ENCODE data around the gene USE1. TPM values are rescaled to one million over a fixed set of nuclear protein-coding genes. Genes with fewer than 3 reads are reported as not detected.
"Not testable (repeated sequence)": the region's sequence is repeated elsewhere in the genome, so short reads cannot be mapped to it uniquely, and the experiment has no call there.

The USE1 gene, protein sequence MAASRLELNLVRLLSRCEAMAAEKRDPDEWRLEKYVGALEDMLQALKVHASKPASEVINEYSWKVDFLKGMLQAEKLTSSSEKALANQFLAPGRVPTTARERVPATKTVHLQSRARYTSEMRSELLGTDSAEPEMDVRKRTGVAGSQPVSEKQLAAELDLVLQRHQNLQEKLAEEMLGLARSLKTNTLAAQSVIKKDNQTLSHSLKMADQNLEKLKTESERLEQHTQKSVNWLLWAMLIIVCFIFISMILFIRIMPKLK
- 10 to 100 TPM; 41.1 to 61.7 (median 45.7) TPM for polyA plus RNA-seq

DNA sequence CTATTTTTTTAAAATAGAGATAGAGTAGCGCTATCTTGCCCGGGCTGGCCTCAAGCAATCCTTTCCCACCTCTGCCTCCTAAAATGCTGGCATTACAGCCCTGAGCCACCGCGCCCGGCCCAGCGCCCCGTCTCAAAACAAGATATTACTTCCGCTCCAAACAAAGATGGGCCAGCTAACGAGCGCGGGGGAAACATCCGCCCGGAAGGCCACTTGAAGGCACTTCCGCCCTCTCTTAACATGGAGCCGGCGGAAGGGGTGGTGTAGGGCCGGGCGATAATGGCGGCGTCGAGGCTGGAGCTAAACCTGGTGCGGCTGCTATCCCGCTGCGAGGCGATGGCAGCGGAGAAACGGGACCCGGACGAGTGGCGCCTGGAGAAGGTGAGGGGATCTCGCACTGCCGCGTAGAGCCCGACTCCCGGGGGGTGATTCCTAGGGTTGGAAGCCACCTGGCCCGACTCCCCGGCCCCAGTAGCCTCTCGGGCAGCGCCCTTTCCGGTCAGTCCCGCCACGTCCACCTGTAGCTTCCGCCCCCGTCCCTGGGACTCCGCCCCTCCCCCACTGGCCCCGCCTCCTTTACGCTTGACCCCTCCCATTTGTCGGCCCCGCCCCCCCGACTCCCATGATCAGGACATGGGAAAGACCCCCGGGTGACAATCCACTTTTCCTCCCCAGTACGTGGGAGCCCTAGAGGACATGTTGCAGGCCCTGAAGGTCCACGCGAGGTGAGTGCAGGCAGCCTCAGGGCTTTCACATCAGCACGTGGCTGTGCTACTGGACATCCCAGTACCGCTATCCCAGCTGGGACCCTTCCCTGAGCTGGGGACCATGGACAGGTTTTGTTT, at the start of gene USE1:
Gene USE1 (plus strand): TSS at position 231 of the 845 bp plus-strand sequence. CDS start 49 bp downstream, at position 280.
- WGBS, 3 donors = 3 to 4% (median 3%) methylated on average over 50 to 56 of the region's 56 CpGs
- peak within 1 kb of the TSS; percentile 28 for H3K27ac ChIP-seq (ENCODE audit: low read depth, low read length)

DNA sequence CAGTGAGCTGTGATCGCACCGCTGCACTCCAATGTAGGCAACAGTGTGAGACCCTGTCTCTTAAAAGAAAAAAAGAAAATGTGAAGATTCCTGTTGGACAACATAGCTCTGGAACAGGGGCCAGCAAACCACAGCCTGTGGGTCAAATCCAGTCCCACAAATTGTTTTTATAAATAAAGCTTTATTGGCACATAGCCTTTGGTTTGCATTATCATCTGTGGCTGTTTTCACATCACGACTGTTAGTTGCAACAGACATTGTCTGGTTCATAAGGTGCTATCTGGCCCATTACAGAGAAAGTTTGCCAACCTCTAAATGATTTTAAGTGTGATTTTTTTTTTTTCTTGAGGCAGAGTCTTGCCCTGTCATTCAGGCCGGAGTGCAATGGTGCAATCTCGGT, 49.4 kb upstream of the USE1 start:
- 89 to 96% (median 92%) methylated on average over 5 of the region's 5 CpGs for WGBS, 3 donors
- H3K27ac ChIP-seq (ENCODE audit: low read depth, low read length) = no peak overlapping the region

DNA sequence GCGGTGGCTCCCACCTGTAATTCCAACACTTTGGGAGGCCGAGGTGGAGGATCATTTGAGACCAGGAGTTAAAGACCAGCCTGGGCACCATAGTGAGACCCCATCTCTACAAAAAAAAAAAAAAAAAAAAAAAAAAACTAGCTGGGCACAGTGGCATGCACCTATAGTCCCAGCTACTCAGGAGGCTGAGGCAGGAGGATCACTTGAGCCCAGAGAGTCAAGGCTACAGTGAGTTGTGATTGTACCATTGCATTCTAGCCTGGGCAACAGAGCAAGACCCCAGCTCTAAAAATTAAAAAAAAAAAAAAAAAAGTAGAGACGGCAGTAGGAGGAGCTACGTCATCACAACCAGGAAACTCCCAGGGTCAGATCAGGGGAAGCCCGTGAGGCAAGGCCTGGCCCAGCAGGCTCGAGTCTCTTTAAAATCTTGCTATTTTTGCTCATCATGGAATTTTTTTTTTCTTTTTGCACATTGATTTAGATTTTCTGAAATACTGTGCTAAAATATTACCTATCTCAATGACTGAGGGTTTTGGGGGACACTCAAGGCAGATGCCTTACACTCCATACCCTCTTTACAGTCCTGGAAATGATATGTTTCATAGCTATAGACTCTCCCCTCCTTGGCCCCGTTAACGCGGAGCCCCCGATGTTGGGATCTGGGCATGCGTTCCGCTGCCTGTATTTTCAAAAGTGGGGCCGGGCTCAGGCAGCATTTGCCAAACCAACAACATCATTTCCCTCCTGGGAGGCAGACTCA, 44.4 kb upstream of the USE1 start:
- H3K27ac ChIP-seq (ENCODE audit: low read depth, low read length) = no peak overlapping the region
- 82 to 89% (median 87%) methylated on average over 12 to 13 of the region's 13 CpGs for WGBS, 3 donors

DNA sequence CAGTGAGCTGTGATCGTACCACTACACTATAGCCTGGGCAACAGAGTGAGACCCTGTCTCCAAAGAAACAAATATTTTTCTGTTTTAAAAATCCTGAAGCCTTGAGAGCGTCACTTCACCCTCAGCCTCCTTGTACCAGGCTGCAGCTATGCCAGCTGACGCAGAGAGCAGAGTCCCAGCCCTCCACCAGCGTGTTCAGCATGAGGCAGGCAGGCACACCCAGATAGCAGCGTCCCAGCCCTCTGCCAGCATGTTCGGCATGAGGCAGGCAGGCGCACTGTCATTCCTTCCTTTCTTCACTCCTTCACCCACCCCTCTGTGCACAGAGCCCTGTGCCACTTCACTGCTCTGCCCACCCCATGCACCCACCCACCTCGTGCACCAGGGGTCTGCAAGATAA, 43.3 kb upstream of the USE1 start:
- 92 to 94% (median 92%) methylated on average over 8 of the region's 8 CpGs for WGBS, 3 donors

DNA sequence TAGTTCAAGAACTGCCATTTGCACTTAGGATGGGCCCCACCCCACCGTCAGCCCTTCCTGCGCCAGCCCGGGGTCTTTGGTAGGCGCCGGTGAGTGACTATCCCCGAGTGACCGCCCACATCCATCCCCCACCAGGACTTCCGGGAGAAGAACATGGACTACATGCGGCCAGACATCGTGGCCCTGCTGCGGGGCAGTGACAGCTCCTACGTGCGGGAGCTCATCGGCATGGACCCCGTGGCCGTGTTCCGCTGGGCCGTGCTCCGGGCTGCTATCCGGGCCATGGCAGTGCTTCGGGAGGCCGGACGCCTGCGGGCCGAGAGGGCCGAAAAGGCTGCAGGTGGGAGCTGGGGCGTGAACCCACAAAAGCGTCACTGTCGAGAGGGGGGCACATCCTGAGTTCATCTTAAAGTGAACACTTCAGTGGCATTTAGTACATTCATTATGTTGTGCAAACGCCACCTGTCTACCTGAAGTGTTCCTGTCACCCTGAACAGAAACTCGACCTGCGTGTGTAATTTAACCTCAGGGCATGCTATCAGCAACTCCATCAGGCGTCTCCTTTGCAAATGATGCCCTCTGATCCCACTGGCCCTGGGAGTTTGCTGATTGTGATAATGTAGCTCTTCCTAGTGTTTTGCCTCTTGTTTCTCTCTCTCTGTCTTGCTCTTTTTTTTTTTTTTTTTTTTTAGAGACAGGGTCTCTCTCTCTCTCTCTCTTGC, 42.4 kb upstream of the USE1 start:
- WGBS, 3 donors = 88 to 93% (median 91%) methylated on average over 31 to 33 of the region's 33 CpGs
- H3K27ac ChIP-seq (ENCODE audit: low read depth, low read length) = no peak overlapping the region

More for the DNA sequence above, 43.3 kb upstream of the USE1 start:
- H3K27ac ChIP-seq (ENCODE audit: low read depth, low read length) = no peak overlapping the region

DNA sequence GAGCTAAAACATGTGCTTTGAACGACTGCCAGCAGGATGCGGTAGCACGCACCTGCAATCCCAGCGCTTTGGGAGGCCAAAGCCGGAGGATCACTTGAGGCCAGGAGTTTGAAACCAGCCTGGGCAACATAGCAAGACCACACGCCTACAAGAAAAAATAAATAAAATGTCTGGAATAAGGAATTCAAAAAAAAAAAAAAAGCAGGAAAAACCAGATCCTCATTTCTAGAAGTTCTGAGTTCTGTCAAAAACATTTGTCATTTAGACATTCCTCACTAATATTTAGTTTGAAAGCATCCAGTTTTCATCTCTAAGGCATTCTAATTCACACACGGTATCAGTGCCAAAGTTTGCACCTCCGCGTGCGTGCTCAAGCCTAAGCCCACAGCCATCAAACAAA, 36.9 kb upstream of the USE1 start:
- 92 to 95% (median 94%) methylated on average over 10 of the region's 10 CpGs for WGBS, 3 donors
- no peak overlapping the region for H3K27ac ChIP-seq (ENCODE audit: low read depth, low read length)

DNA sequence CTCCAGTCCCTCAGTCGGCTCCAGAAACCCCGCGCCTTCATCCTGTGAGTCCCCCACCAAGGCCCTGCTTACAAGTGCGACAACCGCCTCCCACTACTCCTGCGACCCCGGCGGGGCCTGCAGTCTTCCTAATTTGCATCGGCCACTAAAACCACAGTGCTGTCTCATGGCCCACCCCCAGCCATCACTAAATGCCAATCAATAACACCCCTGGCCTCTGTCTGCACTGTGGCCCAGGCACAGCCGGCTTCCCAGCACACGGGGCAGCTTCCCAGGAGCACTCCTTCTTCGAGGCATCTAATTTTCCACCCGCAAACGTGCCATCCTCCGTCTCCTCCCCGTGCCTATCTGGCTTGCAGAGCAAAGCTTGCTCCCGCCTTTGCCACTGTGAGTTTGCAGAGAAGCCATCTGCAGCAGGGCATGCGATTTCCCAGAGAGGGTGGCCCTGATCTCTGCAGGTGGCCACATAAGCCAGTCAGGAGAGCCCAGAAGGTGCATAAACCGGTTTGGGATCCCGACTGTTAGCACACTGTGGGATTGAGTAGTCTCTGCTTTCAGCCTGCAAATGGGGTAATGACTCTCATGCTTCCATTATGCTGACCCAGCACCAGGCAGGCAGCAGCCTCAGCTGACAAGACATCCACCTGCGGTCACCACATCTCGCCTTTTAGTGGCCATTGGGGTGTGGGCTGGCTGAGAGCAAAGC, 34.0 kb upstream of the USE1 start:
- 77 to 83% (median 82%) methylated on average over 22 of the region's 22 CpGs for WGBS, 3 donors
- H3K27ac ChIP-seq (ENCODE audit: low read depth, low read length) = no peak overlapping the region

DNA sequence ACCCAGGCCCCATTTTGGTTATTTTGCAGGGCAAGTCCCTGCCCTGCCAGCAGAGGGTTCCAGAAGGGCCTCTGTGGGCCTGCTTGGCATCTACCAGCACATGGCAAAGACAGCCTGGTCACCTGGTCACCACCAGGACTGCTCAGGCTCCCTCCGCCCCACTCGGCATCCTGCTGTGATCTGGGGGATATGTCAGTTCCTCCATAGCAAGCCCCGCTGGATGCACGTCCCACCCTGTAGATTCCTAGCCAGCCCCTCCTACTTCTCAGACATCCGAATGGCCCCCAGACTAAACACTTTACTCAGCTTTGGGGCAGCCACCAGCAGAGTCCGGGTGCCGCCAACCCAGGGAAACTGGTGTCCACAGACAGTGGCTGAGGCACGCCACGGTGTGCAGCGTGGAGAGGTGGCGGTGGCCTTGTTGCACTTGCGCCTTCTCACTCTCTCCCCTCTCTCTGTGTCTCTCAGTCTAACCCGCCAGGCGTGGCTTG, 31.8 kb upstream of the USE1 start:
- H3K27ac ChIP-seq (ENCODE audit: low read depth, low read length) = no peak overlapping the region
- WGBS, 3 donors = 51 to 88% (median 68%) methylated on average over 14 of the region's 14 CpGs

DNA sequence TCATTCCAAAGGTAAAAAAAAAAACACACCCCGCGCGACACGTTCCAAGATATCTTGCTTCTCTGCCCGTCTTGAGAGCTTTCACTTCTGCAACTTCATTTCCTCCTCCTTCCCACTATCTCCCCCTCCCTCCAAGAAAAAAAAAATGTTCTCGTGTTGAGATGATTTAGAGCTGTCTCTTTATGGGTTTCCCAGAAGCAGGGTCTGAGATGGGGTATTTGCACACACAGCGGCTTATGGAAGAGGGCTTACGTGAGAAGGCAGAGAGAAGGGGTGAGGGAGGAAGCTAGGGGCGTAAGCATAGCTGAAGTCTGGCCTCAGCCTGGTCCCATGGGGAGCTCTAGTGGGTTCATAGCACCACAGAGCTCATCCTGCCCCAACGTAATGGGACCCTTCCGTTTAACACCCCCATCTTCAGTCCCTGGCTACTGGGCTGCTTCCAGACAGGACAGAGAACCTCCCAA, 31.3 kb upstream of the USE1 start:
- 48 to 83% (median 49%) methylated on average over 11 of the region's 11 CpGs for WGBS, 3 donors
- H3K27ac ChIP-seq (ENCODE audit: low read depth, low read length) = no peak overlapping the region

DNA sequence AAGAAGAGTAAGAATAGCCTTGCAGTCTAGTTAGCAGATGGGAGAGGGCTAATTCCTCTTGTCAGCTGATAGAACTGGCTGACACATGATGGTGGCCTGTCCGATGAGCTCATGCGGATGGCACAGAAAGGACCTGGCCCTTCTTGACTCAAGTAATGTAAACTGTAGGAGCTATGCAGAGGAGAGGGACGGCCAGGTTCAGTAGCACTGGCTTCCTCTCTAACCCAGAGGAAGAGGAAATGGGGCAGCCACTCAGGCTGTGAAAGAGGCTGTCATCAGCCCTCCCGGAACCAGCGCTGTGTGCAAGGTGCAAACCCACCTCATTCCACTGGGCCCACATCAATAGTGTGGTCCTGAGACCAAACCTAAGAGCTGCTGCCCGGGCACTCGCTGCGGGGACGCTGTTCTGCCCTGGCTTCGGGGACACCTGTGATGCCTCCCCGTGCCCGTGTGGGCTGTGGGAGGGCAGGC, 30.8 kb upstream of the USE1 start:
- 70 to 94% (median 76%) methylated on average over 12 of the region's 12 CpGs for WGBS, 3 donors
- H3K27ac ChIP-seq (ENCODE audit: low read depth, low read length) = no peak overlapping the region

DNA sequence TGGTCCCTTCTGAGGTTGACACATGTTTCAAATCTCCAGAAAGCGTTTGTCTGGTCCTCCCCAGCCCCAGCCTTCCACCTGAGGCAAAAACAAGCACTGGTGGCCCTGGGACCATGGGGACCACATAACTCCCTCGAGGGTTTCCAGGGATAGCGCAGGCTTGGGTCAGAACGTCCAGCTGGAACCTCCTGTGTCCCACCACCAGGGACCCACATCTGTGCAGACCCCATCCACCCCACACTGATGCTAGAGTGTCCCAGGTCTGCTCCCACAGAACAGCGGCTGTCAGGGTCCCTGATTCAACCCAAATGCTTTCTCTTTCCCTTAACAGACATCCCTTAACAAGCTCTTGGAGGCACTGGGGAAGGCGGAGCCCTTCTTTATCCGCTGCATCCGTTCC, 29.6 kb upstream of the USE1 start:
- 89 to 96% (median 92%) methylated on average over 8 of the region's 8 CpGs for WGBS, 3 donors
- H3K27ac ChIP-seq (ENCODE audit: low read depth, low read length) = no peak overlapping the region

DNA sequence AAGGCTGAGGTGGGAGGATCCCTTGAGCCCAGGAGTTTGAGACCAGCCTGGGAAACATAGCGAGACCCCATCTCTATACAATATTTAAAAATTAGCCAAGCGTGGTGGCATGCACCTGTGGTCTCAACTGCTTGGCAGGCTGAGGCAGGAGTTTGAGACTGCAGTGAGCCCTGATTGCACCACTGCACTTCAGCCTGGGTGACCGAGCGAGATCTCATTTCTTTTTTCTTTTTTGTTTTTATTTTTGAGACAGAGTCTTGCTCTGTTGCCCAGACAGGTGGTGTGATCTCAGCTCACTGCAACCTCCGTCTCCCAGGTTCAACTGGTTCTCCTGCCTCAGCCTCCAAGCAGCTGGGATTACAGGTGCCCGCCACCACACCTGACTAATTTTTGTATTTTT, 23.4 kb upstream of the USE1 start:
- 89 to 94% (median 90%) methylated on average over 6 of the region's 6 CpGs for WGBS, 3 donors

DNA sequence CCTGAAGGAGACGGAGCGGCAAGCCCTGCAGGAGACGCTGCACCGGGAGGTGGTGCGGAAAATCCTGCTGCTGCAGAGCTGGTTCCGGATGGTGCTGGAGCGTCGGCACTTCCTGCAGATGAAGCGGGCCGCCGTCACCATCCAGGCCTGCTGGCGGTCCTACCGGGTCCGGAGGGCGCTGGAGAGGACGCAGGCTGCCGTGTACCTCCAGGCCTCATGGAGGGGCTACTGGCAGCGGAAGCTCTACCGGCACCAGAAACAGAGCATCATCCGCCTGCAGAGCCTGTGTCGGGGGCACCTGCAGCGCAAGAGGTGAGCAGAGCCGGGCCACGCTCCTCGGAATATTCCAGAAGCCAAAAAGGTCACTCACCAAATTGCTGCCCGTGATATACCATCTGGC, 22.4 kb upstream of the USE1 start:
- 96 to 98% (median 97%) methylated on average over 25 to 26 of the region's 26 CpGs for WGBS, 3 donors
- no peak overlapping the region for H3K27ac ChIP-seq (ENCODE audit: low read depth, low read length)

More for the DNA sequence above, 23.4 kb upstream of the USE1 start:
- not testable (repeated sequence) for H3K27ac ChIP-seq (ENCODE audit: low read depth, low read length)

DNA sequence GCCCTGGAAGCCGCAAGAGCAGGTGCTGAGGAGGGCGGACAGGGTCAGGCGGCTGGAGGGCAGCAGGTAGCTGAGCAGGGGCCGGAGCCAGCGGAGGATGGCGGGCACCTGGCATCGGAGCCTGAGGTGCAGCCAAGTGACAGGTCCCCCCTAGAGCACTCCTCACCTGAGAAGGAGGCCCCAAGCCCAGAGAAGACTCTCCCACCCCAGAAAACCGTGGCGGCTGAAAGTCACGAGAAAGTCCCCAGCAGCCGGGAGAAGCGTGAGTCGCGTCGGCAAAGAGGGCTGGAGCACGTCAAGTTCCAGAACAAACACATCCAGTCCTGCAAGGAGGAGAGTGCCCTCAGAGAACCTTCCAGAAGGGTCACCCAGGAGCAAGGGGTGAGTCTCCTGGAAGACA, 20.5 kb upstream of the USE1 start:
- 95 to 97% (median 96%) methylated on average over 16 of the region's 16 CpGs for WGBS, 3 donors
- no peak overlapping the region for H3K27ac ChIP-seq (ENCODE audit: low read depth, low read length)

DNA sequence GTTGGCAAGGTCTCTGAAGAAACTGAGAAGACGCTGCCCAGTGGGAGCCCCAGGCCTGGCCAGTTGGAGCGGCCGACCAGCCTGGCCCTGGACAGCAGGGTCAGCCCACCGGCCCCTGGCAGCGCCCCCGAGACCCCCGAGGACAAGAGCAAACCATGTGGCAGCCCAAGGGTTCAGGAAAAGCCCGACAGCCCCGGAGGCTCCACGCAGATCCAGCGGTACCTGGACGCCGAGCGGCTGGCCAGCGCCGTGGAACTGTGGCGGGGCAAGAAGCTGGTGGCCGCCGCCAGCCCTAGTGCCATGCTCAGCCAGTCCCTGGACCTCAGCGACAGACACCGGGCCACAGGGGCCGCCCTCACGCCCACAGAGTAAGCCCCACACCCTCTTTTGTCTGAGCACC, 20.1 kb upstream of the USE1 start:
- 97 to 98% (median 98%) methylated on average over 20 to 23 of the region's 23 CpGs for WGBS, 3 donors
- no peak overlapping the region for H3K27ac ChIP-seq (ENCODE audit: low read depth, low read length)

DNA sequence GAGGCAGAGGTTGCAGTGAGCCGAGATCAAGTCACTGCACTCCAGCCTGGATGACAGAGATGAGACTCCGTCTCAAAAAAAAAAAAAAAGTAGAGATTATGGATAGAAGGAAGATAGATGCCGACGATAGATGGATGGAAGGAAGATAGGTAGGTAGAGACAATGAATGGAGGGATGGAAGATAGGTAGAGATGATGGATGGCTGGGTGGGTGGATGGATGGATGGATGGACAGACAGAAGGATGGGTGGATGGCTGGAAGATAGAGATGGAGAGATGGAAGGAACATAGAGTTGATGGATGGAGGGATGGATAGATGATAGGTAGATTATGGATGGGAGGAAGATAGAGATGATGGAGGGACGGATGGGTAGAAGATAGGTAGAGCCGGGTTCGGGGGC, 18.5 kb upstream of the USE1 start:
- WGBS, 3 donors = 98 to 99% (median 98%) methylated on average over 7 of the region's 7 CpGs
- no peak overlapping the region for H3K27ac ChIP-seq (ENCODE audit: low read depth, low read length)

DNA sequence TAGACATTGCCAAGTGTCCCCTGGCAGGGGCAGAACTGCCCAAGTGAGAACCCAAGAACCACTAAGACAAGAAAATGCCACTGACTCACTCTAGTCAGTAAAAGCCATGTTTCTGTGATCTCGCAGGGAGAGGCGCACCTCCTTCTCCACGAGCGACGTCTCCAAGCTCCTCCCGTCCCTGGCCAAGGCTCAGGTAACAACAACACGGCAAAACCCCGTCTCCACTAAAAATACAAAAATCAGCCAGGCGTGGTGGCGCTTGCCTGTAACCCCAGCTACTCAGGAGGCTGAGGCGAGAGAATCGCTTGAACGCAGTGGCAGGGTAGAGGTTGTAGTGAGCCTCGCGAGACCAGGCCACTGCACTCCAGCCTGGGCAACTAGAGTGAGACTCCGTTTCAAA, 17.5 kb upstream of the USE1 start:
- 92 to 96% (median 94%) methylated on average over 16 of the region's 16 CpGs for WGBS, 3 donors
- no peak overlapping the region for H3K27ac ChIP-seq (ENCODE audit: low read depth, low read length)
